GM12872 (cell line): Measurements from ENCODE around the gene MX1.

Experiments used
- TF ChIP-seq, protein P1 (sequence below): IDR thresholded peaks from 3 replicates; pipeline ENCODE4 v1.5.1; 2011; ENCODE audit warnings: low read depth, mild to moderate bottlenecking, low read length, moderate library complexity; ENCODE audit not compliant: insufficient read depth

Gene MX1

DNA sequence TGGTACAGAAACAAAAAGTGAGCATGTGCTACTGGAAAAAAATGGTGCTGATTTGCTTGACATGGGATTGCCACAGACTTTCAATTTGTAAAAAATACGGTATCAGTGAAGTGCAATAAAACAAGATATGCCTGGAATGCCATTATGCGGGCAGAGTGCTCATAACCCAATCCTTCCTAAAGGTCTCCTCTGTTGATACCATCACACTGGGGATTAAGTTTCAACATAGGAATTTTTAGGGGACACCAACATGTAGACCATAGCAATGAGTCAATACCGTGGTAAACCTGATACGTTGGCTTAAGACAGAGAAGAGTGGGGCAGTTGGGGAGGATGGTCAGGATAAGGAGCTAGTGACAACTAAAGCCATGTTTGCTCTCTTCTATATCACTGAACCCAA is 20.5 kb downstream of the MX1 start:
- TF ChIP-seq, protein P1, sequence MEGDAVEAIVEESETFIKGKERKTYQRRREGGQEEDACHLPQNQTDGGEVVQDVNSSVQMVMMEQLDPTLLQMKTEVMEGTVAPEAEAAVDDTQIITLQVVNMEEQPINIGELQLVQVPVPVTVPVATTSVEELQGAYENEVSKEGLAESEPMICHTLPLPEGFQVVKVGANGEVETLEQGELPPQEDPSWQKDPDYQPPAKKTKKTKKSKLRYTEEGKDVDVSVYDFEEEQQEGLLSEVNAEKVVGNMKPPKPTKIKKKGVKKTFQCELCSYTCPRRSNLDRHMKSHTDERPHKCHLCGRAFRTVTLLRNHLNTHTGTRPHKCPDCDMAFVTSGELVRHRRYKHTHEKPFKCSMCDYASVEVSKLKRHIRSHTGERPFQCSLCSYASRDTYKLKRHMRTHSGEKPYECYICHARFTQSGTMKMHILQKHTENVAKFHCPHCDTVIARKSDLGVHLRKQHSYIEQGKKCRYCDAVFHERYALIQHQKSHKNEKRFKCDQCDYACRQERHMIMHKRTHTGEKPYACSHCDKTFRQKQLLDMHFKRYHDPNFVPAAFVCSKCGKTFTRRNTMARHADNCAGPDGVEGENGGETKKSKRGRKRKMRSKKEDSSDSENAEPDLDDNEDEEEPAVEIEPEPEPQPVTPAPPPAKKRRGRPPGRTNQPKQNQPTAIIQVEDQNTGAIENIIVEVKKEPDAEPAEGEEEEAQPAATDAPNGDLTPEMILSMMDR = no peak

- TF ChIP-seq, protein P1 = no peak
These were observed 21.3 kb downstream of the MX1 start for GRCh38 chr21:41447356-41447755.

DNA sequence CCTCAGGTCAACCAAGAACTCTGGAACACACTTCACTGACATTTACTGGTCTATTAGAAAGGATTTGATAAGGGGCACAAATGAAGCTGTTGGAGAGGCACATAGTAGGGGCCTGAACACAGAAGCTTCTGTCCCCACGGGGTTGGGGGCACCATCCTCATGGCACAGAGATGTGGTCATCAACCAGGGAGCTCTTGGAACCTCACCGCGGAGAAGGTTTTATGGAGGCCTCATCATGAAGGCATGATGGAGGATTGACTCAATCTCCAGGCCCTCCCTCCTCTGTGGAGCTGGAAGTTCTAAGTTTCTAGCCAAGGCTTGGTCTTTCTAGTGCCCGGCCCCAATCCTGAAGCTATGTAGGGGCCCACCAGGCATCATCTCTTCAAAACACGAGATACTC is 23.6 kb downstream of the MX1 start:
- TF ChIP-seq, protein P1 = no peak

DNA sequence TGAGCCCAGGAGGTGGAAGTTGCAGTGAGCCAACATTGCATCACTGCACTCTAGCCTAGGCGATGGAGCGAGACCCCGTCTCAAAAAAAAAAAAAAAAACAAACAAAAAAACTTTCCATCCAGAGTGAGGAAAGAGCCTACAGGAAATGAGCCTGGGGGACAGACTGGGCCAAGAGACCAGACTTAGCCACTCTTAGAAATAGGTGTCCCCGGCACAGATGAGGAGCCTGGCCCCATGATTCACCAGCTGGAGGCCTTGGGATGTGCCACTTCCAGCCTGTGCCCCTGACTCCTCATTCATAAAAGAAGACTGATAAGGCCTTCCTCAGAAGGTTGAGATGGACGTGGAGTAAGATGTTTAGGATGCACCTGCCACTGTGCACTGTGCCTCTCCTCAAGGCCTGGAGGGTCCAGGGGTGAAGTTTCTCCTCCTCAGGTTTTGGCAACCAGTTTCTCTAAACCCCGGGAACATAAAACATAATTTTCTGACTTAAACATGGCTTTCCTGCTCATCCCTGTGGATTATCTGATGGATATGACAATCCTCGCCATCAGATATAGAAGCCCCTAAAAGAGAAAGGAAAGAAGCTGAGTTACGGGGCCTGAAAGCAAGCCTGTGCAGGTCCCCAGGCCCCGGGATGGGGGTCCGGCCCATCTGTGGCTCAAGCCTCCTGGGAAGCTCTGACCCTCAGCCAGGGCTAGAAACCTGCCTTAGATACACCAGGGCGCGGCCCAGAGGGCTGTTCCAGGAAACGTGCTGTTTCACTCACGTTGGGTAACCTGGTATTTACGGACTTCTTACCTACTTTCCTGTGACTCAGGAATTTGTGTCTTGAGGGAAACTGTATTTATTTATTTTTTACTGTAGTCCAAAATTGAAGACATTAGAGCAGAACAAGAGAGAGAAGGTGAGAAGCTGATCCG is 26.0 kb downstream of the MX1 start:
- TF ChIP-seq, protein P1 = no peak

- TF ChIP-seq, protein P1 = no peak
These were observed 27.2 kb downstream of the MX1 start for GRCh38 chr21:41453198-41453597.

GRCh38 chr21:41453761-41454160 is 27.7 kb downstream of the MX1 start:
- TF ChIP-seq, protein P1 = no peak

DNA sequence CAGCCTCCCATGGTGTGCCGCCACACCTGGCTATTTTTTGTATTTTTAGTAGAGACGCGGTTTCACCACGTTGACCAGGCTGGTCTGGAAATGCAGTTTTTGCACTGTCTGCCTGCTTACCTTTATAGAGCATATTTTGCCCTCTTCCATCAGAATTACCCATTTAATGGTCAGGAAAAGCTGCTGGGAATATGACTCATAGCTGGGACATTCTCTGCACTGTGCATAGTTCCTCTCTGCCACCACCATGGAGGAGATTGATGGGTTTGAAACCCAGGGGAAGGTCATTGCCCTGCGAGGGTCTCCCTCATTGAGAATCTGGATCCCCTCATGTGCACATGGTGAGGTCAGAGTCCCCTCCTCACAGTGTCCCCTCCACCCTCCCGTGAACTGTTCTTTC is 32.1 kb downstream of the MX1 start:
- TF ChIP-seq, protein P1 = no peak
